HepG2 (cell line): Measurements from ENCODE around the gene LYST. TPM values are rescaled to one million over a fixed set of nuclear protein-coding genes. Genes with fewer than 3 reads are reported as not detected.

Experiments
- ATF3 ChIP-seq: sonication (generic); formaldehyde crosslinking; IDR thresholded peaks from 2 replicates; pipeline ENCODE4 v1.4.0; 2020; ENCODE audit warnings: missing genetic modification reagents
- LBX2 ChIP-seq: sonication (generic); formaldehyde crosslinking; IDR thresholded peaks from 2 replicates; pipeline ENCODE4 v1.5.0; 2020; ENCODE audit warnings: missing genetic modification reagents, mild to moderate bottlenecking, borderline replicate concordance
- MXD3 ChIP-seq: IDR thresholded peaks from 2 replicates; pipeline ENCODE4 v1.6.1; 2016; ENCODE audit warnings: mild to moderate bottlenecking, missing biosample characterization, missing genetic modification reagents
- MYC ChIP-seq: sonication (generic); formaldehyde crosslinking; IDR thresholded peaks from 2 replicates; pipeline ENCODE4 v1.9.0; 2021; ENCODE audit warnings: missing genetic modification reagents, borderline replicate concordance
- ZFP90 ChIP-seq: sonication (generic); formaldehyde crosslinking; IDR thresholded peaks from 2 replicates; pipeline ENCODE4 v1.8.0; 2022; ENCODE audit warnings: missing genetic modification reagents, mild to moderate bottlenecking, inconsistent platforms, borderline replicate concordance
- ZGPAT ChIP-seq: IDR thresholded peaks from 2 replicates; pipeline ENCODE4 v1.6.1; 2016; ENCODE audit warnings: mild to moderate bottlenecking
- ZMYM3 ChIP-seq: sonication (generic); formaldehyde crosslinking; IDR thresholded peaks from 2 replicates; pipeline ENCODE4 v1.5.1; 2020; ENCODE audit warnings: mild to moderate bottlenecking, missing genetic modification reagents
- ZNF143 ChIP-seq: sonication (generic); formaldehyde crosslinking; IDR thresholded peaks from 2 replicates; pipeline ENCODE4 v1.4.0; 2020; ENCODE audit warnings: missing genetic modification reagents
- ZNF274 ChIP-seq: sonication (generic); formaldehyde crosslinking; IDR thresholded peaks from 2 replicates; pipeline ENCODE4 v1.5.1; 2020; ENCODE audit warnings: mild to moderate bottlenecking, missing genetic modification reagents
- ZNF33A ChIP-seq: sonication (generic); formaldehyde crosslinking; IDR thresholded peaks from 2 replicates; pipeline ENCODE4 v1.5.1; 2020; ENCODE audit warnings: missing genetic modification reagents, mild to moderate bottlenecking, moderate library complexity, borderline replicate concordance
- ZNF362 ChIP-seq: sonication (generic); formaldehyde crosslinking; IDR thresholded peaks from 2 replicates; pipeline ENCODE4 v1.4.0; 2020; ENCODE audit warnings: missing genetic modification reagents, mild to moderate bottlenecking, borderline replicate concordance
- ZNF549 ChIP-seq: sonication (generic); formaldehyde crosslinking; IDR thresholded peaks from 2 replicates; pipeline ENCODE4 v1.5.0; 2020; ENCODE audit warnings: missing genetic modification reagents
- ZNF552 ChIP-seq: sonication (generic); formaldehyde crosslinking; IDR thresholded peaks from 2 replicates; pipeline ENCODE4 v1.9.0; 2022; ENCODE audit warnings: missing genetic modification reagents, mild to moderate bottlenecking, borderline replicate concordance
- ZNF556 ChIP-seq: sonication (generic); formaldehyde crosslinking; IDR thresholded peaks from 2 replicates; pipeline ENCODE4 v1.4.0; 2020; ENCODE audit warnings: mild to moderate bottlenecking, missing genetic modification reagents, borderline replicate concordance
- ZNF674 ChIP-seq: sonication (generic); formaldehyde crosslinking; IDR thresholded peaks from 2 replicates; pipeline ENCODE4 v1.5.0; 2020; ENCODE audit warnings: low read depth, mild to moderate bottlenecking, missing genetic modification reagents
- polyA plus RNA-seq, 8 experiments: library from polyadenylated mRNA; depleted of rRNA in 3 of 8; stranded (reverse) in 7 of 8; unstranded in 1 of 8; fragments of >200 nt; fragmentation: Illumina TruSeq in 4 of 8; extraction: Trizol in 4 of 8; gene quantifications; 2 replicates each; pipeline versions ENCODE4 v1.2.1 to v1.2.3, GENCODE V29; 2011 to 2016; ENCODE audit warnings: low read depth in 4 of 8, missing spikeins in 1 of 8, mixed read lengths in 1 of 8; ENCODE audit not compliant: insufficient read depth in 1 of 8
- total RNA-seq, 5 experiments: library from RNA; depleted of rRNA; stranded (reverse); fragments of >200 nt; fragmentation: Illumina TruSeq; extraction: Trizol; gene quantifications; 2 replicates each; pipeline ENCODE4 v1.2.3, GENCODE V29; 2016; ENCODE audit warnings: low read depth in 1 of 5
- TF ChIP-seq, protein P1 (sequence below): sonication (generic); formaldehyde crosslinking; IDR thresholded peaks from 2 replicates; pipeline ENCODE4 v1.4.0; 2020; ENCODE audit warnings: mild to moderate bottlenecking, missing genetic modification reagents, borderline replicate concordance
- TF ChIP-seq, protein P2 (sequence below): sonication (generic); formaldehyde crosslinking; IDR thresholded peaks from 2 replicates; pipeline ENCODE4 v1.5.1; 2020; ENCODE audit warnings: missing genetic modification reagents, mild to moderate bottlenecking, borderline replicate concordance

The LYST gene
- total and polyA plus RNA-seq, 2 of the 13 experiments (the other 11 are each of a cell fraction or from before 2014, with no cell fraction given) = 0.91 to 2.5 TPM

DNA sequence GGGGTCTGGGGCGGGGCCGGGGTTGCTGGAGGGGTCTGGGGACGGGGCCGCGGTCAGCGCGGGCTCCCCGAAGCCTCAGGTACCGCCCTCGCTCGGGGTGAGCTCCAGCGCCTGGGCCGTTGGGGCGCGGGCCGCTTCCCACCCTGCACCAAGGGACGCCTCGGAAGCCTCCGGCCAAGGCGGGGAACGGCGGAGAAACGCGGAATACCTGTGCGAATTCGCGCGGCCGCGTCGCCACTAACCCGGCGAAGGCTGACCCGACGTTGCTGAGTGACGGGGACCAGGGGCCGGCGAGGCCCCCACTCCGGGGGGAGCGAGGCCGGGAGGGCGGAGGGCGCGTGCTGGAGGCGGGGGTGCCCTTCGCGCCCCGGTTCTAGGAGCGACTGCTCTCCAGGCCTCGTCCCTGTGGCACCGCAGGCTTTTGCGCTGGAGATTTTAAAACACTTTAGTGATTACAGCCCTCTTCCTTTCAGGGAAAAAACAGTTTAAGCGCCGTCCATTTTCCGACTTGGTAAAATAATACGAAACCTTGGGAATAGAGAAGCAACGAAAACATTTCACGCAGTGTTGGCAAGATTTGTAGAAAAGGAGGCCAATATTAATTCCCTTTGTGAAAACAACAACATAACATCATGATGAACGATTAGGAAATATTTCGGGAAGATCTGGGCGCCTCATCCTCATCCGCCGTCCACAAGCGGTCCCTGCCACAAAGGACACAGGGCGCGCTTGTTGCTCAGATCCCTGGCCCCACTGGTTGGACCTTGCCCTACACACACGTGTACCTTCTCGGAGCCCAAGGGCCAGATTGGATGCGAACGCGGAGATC is 216.2 kb downstream of the LYST start (continued):
- TF ChIP-seq, protein P1, sequence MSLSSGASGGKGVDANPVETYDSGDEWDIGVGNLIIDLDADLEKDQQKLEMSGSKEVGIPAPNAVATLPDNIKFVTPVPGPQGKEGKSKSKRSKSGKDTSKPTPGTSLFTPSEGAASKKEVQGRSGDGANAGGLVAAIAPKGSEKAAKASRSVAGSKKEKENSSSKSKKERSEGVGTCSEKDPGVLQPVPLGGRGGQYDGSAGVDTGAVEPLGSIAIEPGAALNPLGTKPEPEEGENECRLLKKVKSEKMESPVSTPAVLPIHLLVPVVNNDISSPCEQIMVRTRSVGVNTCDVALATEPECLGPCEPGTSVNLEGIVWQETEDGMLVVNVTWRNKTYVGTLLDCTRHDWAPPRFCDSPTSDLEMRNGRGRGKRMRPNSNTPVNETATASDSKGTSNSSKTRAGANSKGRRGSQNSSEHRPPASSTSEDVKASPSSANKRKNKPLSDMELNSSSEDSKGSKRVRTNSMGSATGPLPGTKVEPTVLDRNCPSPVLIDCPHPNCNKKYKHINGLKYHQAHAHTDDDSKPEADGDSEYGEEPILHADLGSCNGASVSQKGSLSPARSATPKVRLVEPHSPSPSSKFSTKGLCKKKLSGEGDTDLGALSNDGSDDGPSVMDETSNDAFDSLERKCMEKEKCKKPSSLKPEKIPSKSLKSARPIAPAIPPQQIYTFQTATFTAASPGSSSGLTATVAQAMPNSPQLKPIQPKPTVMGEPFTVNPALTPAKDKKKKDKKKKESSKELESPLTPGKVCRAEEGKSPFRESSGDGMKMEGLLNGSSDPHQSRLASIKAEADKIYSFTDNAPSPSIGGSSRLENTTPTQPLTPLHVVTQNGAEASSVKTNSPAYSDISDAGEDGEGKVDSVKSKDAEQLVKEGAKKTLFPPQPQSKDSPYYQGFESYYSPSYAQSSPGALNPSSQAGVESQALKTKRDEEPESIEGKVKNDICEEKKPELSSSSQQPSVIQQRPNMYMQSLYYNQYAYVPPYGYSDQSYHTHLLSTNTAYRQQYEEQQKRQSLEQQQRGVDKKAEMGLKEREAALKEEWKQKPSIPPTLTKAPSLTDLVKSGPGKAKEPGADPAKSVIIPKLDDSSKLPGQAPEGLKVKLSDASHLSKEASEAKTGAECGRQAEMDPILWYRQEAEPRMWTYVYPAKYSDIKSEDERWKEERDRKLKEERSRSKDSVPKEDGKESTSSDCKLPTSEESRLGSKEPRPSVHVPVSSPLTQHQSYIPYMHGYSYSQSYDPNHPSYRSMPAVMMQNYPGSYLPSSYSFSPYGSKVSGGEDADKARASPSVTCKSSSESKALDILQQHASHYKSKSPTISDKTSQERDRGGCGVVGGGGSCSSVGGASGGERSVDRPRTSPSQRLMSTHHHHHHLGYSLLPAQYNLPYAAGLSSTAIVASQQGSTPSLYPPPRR (CRISPR knock-in tag) = peak; percentile 81
- TF ChIP-seq, protein P2, sequence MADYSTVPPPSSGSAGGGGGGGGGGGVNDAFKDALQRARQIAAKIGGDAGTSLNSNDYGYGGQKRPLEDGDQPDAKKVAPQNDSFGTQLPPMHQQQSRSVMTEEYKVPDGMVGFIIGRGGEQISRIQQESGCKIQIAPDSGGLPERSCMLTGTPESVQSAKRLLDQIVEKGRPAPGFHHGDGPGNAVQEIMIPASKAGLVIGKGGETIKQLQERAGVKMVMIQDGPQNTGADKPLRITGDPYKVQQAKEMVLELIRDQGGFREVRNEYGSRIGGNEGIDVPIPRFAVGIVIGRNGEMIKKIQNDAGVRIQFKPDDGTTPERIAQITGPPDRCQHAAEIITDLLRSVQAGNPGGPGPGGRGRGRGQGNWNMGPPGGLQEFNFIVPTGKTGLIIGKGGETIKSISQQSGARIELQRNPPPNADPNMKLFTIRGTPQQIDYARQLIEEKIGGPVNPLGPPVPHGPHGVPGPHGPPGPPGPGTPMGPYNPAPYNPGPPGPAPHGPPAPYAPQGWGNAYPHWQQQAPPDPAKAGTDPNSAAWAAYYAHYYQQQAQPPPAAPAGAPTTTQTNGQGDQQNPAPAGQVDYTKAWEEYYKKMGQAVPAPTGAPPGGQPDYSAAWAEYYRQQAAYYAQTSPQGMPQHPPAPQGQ (CRISPR knock-in tag) = no peak
- TF ChIP-seq ZFP90 (CRISPR knock-in tag) (no peak), ZNF552 (no peak), ZNF33A (CRISPR knock-in tag) (no peak), ZMYM3 (CRISPR knock-in tag) (peak; percentile 79), LBX2 (CRISPR knock-in tag) (peak; percentile 71), ZNF274 (CRISPR knock-in tag) (no peak), ZNF362 (CRISPR knock-in tag) (no peak), ZGPAT (CRISPR knock-in tag) (peak; percentile 83), ZNF549 (CRISPR knock-in tag) (no peak), ZNF556 (CRISPR knock-in tag) (0 out of 2 replicates have a peak, but pooled peaks have one; percentile 56), ZNF674 (CRISPR knock-in tag) (no peak), ATF3 (CRISPR knock-in tag) (peak; percentile 43; the same call in 1 of the 2 replicates), ZNF143 (no peak), MXD3 (CRISPR knock-in tag) (peak; percentile 92; the same call in 1 of the 2 replicates), MYC (peak; percentile 99)
